Measurements from ENCODE around the gene EFCAB6. TPM values are rescaled to one million over a fixed set of nuclear protein-coding genes. Genes with fewer than 3 reads are reported as not detected.

EFCAB6 gene
- total and polyA plus RNA-seq, 9 of the 15 experiments (the other 6 are each of a cell fraction or from before 2014, with no cell fraction given), result 0.06 TPM; not detected in 8

- intact Hi-C loops (cut with micrococcal nuclease), result no loop called here
- in situ Hi-C loops (cut with MboI), result no loop called here
- Histone ChIP-seq H3K9me3 (replicated peaks; ENCODE audit: control insufficient read depth, insufficient read depth, low read depth, low read length) (no peaks in the 10 kb centered on the region), H3K36me3 (ENCODE audit: control insufficient read depth, insufficient read depth, low read length) (no peaks in the 10 kb centered on the region), H3K27me3 (ENCODE audit: control insufficient read depth in 2 of 2, insufficient read depth in 2 of 2, low read length in 2 of 2) (peaks cover 7 to 20% of the 10 kb centered on the region in 2 experiments; a peak in 3 of 5 replicates), H3K4me1 (replicated peaks in 1 of 2; ENCODE audit: control insufficient read depth in 2 of 2, insufficient read depth in 2 of 2, low read length in 2 of 2) (no peaks in the 10 kb centered on the region), H3K9me1 (ENCODE audit: control insufficient read depth, insufficient read depth, low read length) (no peaks in the 10 kb centered on the region), H3K4me3 (no peak overlapping the region), H2AFZ (ENCODE audit: low read depth, low read length) (no peak overlapping the region), H3K79me2 (ENCODE audit: control insufficient read depth, insufficient read depth, low read length) (no peaks in the 10 kb centered on the region), H3K27ac (ENCODE audit: extremely low read depth, low read depth, low read length) (no peak overlapping the region), H4K20me1 (replicated peaks; ENCODE audit: control insufficient read depth, insufficient read depth, low read length) (no peaks in the 10 kb centered on the region), H3K9ac (ENCODE audit: insufficient read depth in 1 of 2, low read depth in 2 of 2, low read length in 2 of 2) (no peak overlapping the region), H3K4me2 (ENCODE audit: insufficient read depth, low read length) (no peak overlapping the region)
- ChIA-PET POLR2A (no interaction called here), CTCF (ENCODE audit: low intra/inter-chr PET ratio) (no interaction called here)
- FAIRE-seq, result no peak
- DNase-seq (ENCODE audit: extremely low read depth in 1 of 4, low spot score in 3 of 4), result no peak
- ATAC-seq, result no peak
- TF ChIP-seq TARDBP (IDR thresholded peaks at IDR 0.05), result no peak
- TF ChIP-seq NFATC3 (IDR thresholded peaks at IDR 0.05), result no peak
- no peak for TF ChIP-seq POU5F1 (IDR thresholded peaks at IDR 0.05; ENCODE audit: borderline replicate concordance, low read depth, low read length, partially characterized antibody)
- no peak for TF ChIP-seq ILF3 (IDR thresholded peaks at IDR 0.05; ENCODE audit: borderline replicate concordance)
- TF ChIP-seq CBX3 (IDR thresholded peaks at IDR 0.05; ENCODE audit: borderline replicate concordance in 1 of 2, low read length in 2 of 2), result no peak
- TF ChIP-seq ZNF398 (CRISPR knock-in tag; IDR thresholded peaks at IDR 0.05), result no peak
- no peak for TF ChIP-seq JUNB (CRISPR knock-in tag; conservative IDR thresholded peaks at IDR 0.05)
- TF ChIP-seq FOXJ2 (tag; IDR thresholded peaks at IDR 0.05), result no peak
- TF ChIP-seq HOMEZ (CRISPR knock-in tag; IDR thresholded peaks at IDR 0.05), result no peak
- BruUV-seq (replicated peaks), result no TSS peak
- WGBS (ENCODE audit: insufficient coverage, low coverage, missing lambda C conversion rate), result 3% methylated on average over 9 of the region's 14 CpGs
These were observed 241.5 kb downstream of the EFCAB6 start for GRCh38 chr22:43570531-43571165.

Measured in K562 (cell line).